Measurements from ENCODE around the gene INSIG1.

GRCh38 chr7:155269766-155270585 is 27.7 kb upstream of the INSIG1 start:
- TF ChIP-seq CTCF (IDR thresholded peaks at IDR 0.05 in 2 of 3, conservative IDR thresholded peaks at IDR 0.05 in 1 of 3; ENCODE audit: borderline replicate concordance in 1 of 3, insufficient read depth in 1 of 3, low read depth in 2 of 3, low read length in 2 of 3) (no peak), EZH2 (IDR thresholded peaks at IDR 0.05) (no peak), EZH2phosphoT487 (IDR thresholded peaks at IDR 0.05; ENCODE audit: borderline replicate concordance) (no peak), RAD21 (IDR thresholded peaks at IDR 0.05; ENCODE audit: low read depth) (no peak), POLR2AphosphoS5 (IDR thresholded peaks at IDR 0.05; ENCODE audit: low read depth, low read length) (no peak), POLR2A (IDR thresholded peaks at IDR 0.05; ENCODE audit: borderline replicate concordance, extremely low read depth, insufficient read depth, insufficient read length) (no peak), MAX (IDR thresholded peaks at IDR 0.05) (no peak), CEBPB (IDR thresholded peaks at IDR 0.05; ENCODE audit: low read depth) (no peak)

Measured in HCT116 (cell line).